GM13977 (cell line): ENCODE data around the gene OSBPL6.

ENCODE experiments used
- DNase-seq: peaks from one replicate; pipeline ENCODE4 v3.0.0; 2012; ENCODE audit warnings: low spot score
- CTCF ChIP-seq: IDR thresholded peaks from 2 replicates; pipeline ENCODE4 v1.5.1; 2012; ENCODE audit warnings: mild to moderate bottlenecking, control low read depth; ENCODE audit not compliant: insufficient read depth; ENCODE audit errors: extremely low read depth, missing control alignments
- in situ Hi-C: fragments of 300-500 bp; cut with MboI; formaldehyde crosslinking; loops from one replicate; pipeline ENCODE4 v1.12.0; 2022; ENCODE audit warnings: low sequenced_read_pairs, low pct_unique_long_range_greater_than_20kb, mixed read lengths, inconsistent platforms; ENCODE audit not compliant: unreplicated experiment

Gene OSBPL6

GRCh38 chr2:178395941-178396570, 201.7 kb downstream of the OSBPL6 start:
- in situ Hi-C loops, result loop anchor here (10.0 kb wide), 1 partner anchor 49 kb away; no protein-coding TSS in a partner anchor
- no peak for TF ChIP-seq CTCF
- DNase-seq, result no peak

- in situ Hi-C loops, result loop anchor here (10.0 kb wide), 1 partner anchor 48 kb away; no protein-coding TSS in a partner anchor
- TF ChIP-seq CTCF, result peak; percentile 64
- DNase-seq, result peak; percentile 34
Observed at GRCh38 chr2:178397002-178397605, 202.8 kb downstream of the OSBPL6 start.

GRCh38 chr2:178401994-178402437, 207.7 kb downstream of the OSBPL6 start:
- in situ Hi-C loops, result loop anchor here (25.0 kb wide), 1 partner anchor 290 kb away; the partner anchor contains the start of gene RBM45
- TF ChIP-seq CTCF, result no peak
- no peak for DNase-seq

GRCh38 chr2:178403671-178404306, 209.5 kb downstream of the OSBPL6 start:
- peak; percentile 20 for DNase-seq
- in situ Hi-C loops, result loop anchor here (25.0 kb wide), 1 partner anchor 291 kb away; the partner anchor contains the start of gene RBM45
- no peak for TF ChIP-seq CTCF

GRCh38 chr2:178404368-178404767, 210.1 kb downstream of the OSBPL6 start:
- no peak for TF ChIP-seq CTCF
- in situ Hi-C loops, result loop anchor here (25.0 kb wide), 1 partner anchor 292 kb away; the partner anchor contains the start of gene RBM45
- DNase-seq, result peak; percentile 72

GRCh38 chr2:178409261-178409660, 214.9 kb downstream of the OSBPL6 start:
- no peak for DNase-seq
- in situ Hi-C loops, result loop anchor here (25.0 kb wide), 1 partner anchor 297 kb away; the partner anchor contains the start of gene RBM45
- TF ChIP-seq CTCF, result no peak
